ENCODE data around the gene DND1.

GRCh38 chr5:140622301-140622700 lies 51.1 kb downstream of the DND1 start:
- TF ChIP-seq, protein P1, sequence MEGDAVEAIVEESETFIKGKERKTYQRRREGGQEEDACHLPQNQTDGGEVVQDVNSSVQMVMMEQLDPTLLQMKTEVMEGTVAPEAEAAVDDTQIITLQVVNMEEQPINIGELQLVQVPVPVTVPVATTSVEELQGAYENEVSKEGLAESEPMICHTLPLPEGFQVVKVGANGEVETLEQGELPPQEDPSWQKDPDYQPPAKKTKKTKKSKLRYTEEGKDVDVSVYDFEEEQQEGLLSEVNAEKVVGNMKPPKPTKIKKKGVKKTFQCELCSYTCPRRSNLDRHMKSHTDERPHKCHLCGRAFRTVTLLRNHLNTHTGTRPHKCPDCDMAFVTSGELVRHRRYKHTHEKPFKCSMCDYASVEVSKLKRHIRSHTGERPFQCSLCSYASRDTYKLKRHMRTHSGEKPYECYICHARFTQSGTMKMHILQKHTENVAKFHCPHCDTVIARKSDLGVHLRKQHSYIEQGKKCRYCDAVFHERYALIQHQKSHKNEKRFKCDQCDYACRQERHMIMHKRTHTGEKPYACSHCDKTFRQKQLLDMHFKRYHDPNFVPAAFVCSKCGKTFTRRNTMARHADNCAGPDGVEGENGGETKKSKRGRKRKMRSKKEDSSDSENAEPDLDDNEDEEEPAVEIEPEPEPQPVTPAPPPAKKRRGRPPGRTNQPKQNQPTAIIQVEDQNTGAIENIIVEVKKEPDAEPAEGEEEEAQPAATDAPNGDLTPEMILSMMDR (IDR thresholded peaks at IDR 0.05; ENCODE audit: low read depth, low read length), result no peak
- TF ChIP-seq EZH2phosphoT487 (IDR thresholded peaks at IDR 0.05; ENCODE audit: low read depth), result no peak
